Measurements from ENCODE around the gene MRPL58.

The MRPL58 gene

GRCh38 chr17:75046407-75047289, 34.2 kb downstream of the MRPL58 start, which contains the start of the genes ATP5PD and KCTD2:
TSS of gene ATP5PD (minus strand) at chr17:75046969. CDS start at chr17:75042650, 4,319 bp downstream.
TSS of gene KCTD2 (plus strand) at chr17:75047225. CDS start at chr17:75047251, 26 bp downstream.
- H3K4me3 Mint-ChIP-seq: peak within 1 kb of the TSS; percentile 97 to 99 (median 99)
- H3K9me3 Mint-ChIP-seq: no peaks in the 10 kb centered on the region
- peaks cover 24% of the 10 kb centered on the region for H3K36me3 Mint-ChIP-seq (ENCODE audit: low read depth)
- no peak for TF ChIP-seq CTCF (IDR thresholded peaks at IDR 0.05; ENCODE audit: unreplicated experiment in 3 of 3)
- H3K27me3 Mint-ChIP-seq (ENCODE audit: low read depth): no peaks in the 10 kb centered on the region
- peaks cover 28% of the 10 kb centered on the region for H3K4me1 Mint-ChIP-seq
- H3K27ac Mint-ChIP-seq: peak within 1 kb of the TSS; percentile 81 to 97 (median 95)

DNA sequence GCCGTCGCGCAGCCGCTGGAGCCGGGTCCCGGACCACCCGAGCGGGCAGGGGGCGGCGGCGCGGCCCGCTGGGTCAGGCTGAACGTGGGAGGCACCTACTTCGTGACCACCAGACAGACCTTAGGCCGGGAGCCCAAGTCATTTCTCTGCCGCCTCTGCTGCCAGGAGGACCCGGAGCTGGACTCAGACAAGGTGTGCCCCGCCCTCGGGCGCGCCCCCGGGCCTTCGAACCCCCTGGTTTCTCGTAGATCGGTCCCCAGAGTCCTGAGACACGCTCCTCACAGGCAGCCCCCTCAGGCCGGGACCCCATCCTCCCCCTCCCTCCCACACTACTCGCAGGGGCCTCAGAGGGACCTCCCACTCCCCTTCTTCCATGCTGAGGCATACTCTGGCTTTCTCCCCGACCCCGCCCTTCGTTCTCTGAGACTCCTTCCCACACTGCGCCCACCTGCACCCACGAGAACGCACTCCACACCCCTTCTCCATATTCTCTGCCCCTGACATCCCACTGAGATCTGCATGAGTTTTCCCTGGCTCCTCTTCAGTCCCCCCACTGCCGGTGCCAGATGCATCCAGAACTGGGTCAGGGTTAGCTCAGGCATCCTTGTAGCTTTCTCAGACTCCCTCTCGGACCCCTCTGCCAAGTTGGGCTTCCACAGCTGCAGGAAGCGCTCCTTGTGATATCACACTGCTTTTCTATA, 35.1 kb downstream of the MRPL58 start:
- Mint-ChIP-seq H3K27me3 (ENCODE audit: low read depth) (no peaks in the 10 kb centered on the region), H3K4me1 (peaks cover 28% of the 10 kb centered on the region), H3K27ac (peak overlapping the region; percentile 79 to 92 (median 91)), H3K9me3 (no peaks in the 10 kb centered on the region), H3K36me3 (ENCODE audit: low read depth) (peaks cover 26% of the 10 kb centered on the region), H3K4me3 (peak overlapping the region; percentile 94 to 97 (median 95))
- no peak for TF ChIP-seq CTCF (IDR thresholded peaks at IDR 0.05; ENCODE audit: unreplicated experiment in 3 of 3)

GRCh38 chr17:75048249-75048878, 35.9 kb downstream of the MRPL58 start:
- peaks cover 34% of the 10 kb centered on the region for H3K36me3 Mint-ChIP-seq (ENCODE audit: low read depth)
- H3K27me3 Mint-ChIP-seq (ENCODE audit: low read depth): no peaks in the 10 kb centered on the region
- no peaks in the 10 kb centered on the region for H3K9me3 Mint-ChIP-seq
- peaks cover 28% of the 10 kb centered on the region for H3K4me1 Mint-ChIP-seq
- H3K27ac Mint-ChIP-seq: peak overlapping the region; percentile 79 to 92 (median 91)
- peak overlapping the region; percentile 94 to 97 (median 95) for H3K4me3 Mint-ChIP-seq
- no peak for TF ChIP-seq CTCF (IDR thresholded peaks at IDR 0.05; ENCODE audit: unreplicated experiment in 3 of 3)

DNA sequence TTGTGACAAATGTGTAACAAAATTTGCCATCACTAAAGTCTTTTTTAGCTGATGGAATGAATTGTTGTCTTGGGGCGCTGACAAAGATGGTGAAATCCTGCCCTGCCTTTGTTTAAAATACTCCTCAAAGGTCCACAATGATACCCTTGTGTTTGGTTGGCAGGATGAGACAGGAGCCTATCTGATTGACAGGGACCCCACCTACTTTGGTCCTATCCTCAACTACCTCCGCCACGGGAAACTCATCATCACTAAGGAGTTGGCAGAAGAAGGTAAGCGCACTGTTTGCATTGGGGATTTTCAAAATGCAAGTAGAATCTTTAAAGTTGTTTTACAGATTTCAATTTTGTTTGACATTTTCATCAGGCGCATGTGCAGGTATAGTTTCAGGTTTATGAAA, 36.6 kb downstream of the MRPL58 start:
- Mint-ChIP-seq H3K36me3 (ENCODE audit: low read depth) (peaks cover 41% of the 10 kb centered on the region), H3K4me1 (peaks cover 28% of the 10 kb centered on the region), H3K27me3 (ENCODE audit: low read depth) (no peaks in the 10 kb centered on the region), H3K4me3 (peak overlapping the region; percentile 94 to 97 (median 95)), H3K9me3 (no peaks in the 10 kb centered on the region), H3K27ac (peak overlapping the region in 1 of 3 experiments; percentile 79)
- TF ChIP-seq CTCF (IDR thresholded peaks at IDR 0.05; ENCODE audit: unreplicated experiment in 3 of 3): no peak

DNA sequence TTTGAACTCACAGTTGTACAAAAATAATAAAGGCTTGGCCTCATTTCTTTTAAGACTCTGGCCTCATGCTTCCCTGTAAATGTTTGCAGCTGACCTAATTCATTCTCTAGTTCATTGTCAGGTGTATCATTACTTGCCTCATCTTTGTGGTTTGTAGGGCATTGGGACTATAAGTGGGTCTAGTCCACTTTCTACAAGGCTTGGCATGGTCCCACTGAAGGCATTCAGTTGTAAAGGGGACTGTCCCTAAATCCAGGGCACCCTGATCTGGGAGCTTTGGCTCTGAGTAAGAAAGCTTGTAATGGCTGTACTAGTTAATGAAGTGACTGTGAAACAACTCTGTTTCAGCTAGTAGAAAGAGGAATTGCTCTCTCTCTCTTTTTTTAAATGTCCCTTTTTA, 37.2 kb downstream of the MRPL58 start:
- Mint-ChIP-seq H3K4me3 (peak overlapping the region; percentile 42 to 95 (median 94)), H3K9me3 (no peaks in the 10 kb centered on the region), H3K27me3 (ENCODE audit: low read depth) (no peaks in the 10 kb centered on the region), H3K27ac (no peak overlapping the region), H3K36me3 (ENCODE audit: low read depth) (peaks cover 47% of the 10 kb centered on the region), H3K4me1 (peaks cover 24% of the 10 kb centered on the region)
- TF ChIP-seq CTCF (IDR thresholded peaks at IDR 0.05; ENCODE audit: unreplicated experiment in 3 of 3): no peak
